Caco-2 (cell line): ENCODE measurements around the gene RPL18A. TPM values are rescaled to one million over a fixed set of nuclear protein-coding genes. Genes with fewer than 3 reads are reported as not detected.

Experiments used
- BruUV-seq: library from RNA; stranded (reverse); fragments of 400-500 nt; replicated peaks from 2 replicates; lab custom pipeline; 2021; lab: Mats Ljungman, UMichigan
- CTCF ChIA-PET: fragments of 300-600 bp; sonication (Branson Sonifier 250); formaldehyde crosslinking; loops from one replicate; lab custom pipeline; 2022; ENCODE audit warnings: antibody characterized with exemption; lab: Charles Lee
- POLR2A ChIA-PET: fragments of 300-600 bp; sonication (Branson Sonifier 250); formaldehyde crosslinking; loops from one replicate; lab custom pipeline; 2022; ENCODE audit warnings: antibody characterized with exemption; lab: Charles Lee
- DNase-seq, 2 experiments: peaks; one replicate each; pipeline versions ENCODE4 v3.0.0 to v3.0.0-alpha.2; 2020 to 2022
- H3K27me3 ChIP-seq: replicated peaks from 2 replicates; pipeline ENCODE4 v1.6.0; 2011; ENCODE audit warnings: low read length; ENCODE audit not compliant: control insufficient read depth, insufficient read depth
- H3K36me3 ChIP-seq: 2 replicates; pipeline ENCODE4 v1.5.1; 2011; ENCODE audit warnings: low read length; ENCODE audit not compliant: control insufficient read depth, insufficient read depth
- H3K4me1 ChIP-seq: fragments of 250-450 bp; sonication (Bioruptor Pico); 2 replicates; pipeline ENCODE4 v1.5.1; 2020; ENCODE audit warnings: mild to moderate bottlenecking
- H3K4me3 ChIP-seq: 2 replicates; pipeline ENCODE4 v1.5.1; 2011; ENCODE audit warnings: low read depth, mild to moderate bottlenecking, control low read depth, low read length
- H3K9me3 ChIP-seq: fragments of 250-450 bp; sonication (Bioruptor Pico); 2 replicates; pipeline ENCODE4 v1.5.1; 2020; ENCODE audit warnings: mild to moderate bottlenecking, moderate library complexity
- H3K27ac Mint-ChIP-seq: one replicate; pipeline ENCODE4 v1.8.0; 2022; ENCODE audit warnings: mixed read lengths; ENCODE audit not compliant: unreplicated experiment
- H3K27me3 Mint-ChIP-seq: one replicate; pipeline ENCODE4 v1.8.0; 2022; ENCODE audit warnings: mixed read lengths; ENCODE audit not compliant: insufficient read depth, unreplicated experiment
- H3K36me3 Mint-ChIP-seq: one replicate; pipeline ENCODE4 v1.8.0; 2022; ENCODE audit warnings: mild to moderate bottlenecking, mixed read lengths; ENCODE audit not compliant: insufficient read depth, unreplicated experiment
- H3K4me1 Mint-ChIP-seq: one replicate; pipeline ENCODE4 v1.8.0; 2022; ENCODE audit warnings: low read depth, mixed read lengths; ENCODE audit not compliant: unreplicated experiment
- H3K4me3 Mint-ChIP-seq: one replicate; pipeline ENCODE4 v1.8.0; 2022; ENCODE audit warnings: mild to moderate bottlenecking, moderate library complexity, mixed read lengths; ENCODE audit not compliant: unreplicated experiment
- H3K9me3 Mint-ChIP-seq: one replicate; pipeline ENCODE4 v1.8.0; 2022; ENCODE audit warnings: mixed read lengths; ENCODE audit not compliant: unreplicated experiment
- CTCF ChIP-seq, 2 experiments: fragments of 200-600 bp in 1 of 2; IDR thresholded peaks; 1 replicate in 1 of 2; 2 replicates in 1 of 2; pipeline versions ENCODE4 v1.5.1 to v1.8.0; 2011 to 2022; ENCODE audit warnings: antibody characterized with exemption in 1 of 2, control low read depth in 1 of 2, inconsistent platforms in 1 of 2, low read depth in 1 of 2, low read length in 1 of 2, mild to moderate bottlenecking in 1 of 2, moderate library complexity in 1 of 2; ENCODE audit not compliant: insufficient read depth in 1 of 2, severe bottlenecking in 1 of 2, unreplicated experiment in 1 of 2
- intact Hi-C: fragments of 100-400 bp; cut with micrococcal nuclease; formaldehyde crosslinking; loops from one replicate; pipeline ENCODE4 v1.10.0; 2022; ENCODE audit not compliant: unreplicated experiment
- total RNA-seq: library from RNA; stranded (reverse); gene quantifications from 2 replicates; pipeline ENCODE4 v1.2.3, GENCODE V29; 2022

Gene RPL18A
- total RNA-seq, 1 experiment from 2014 or later = 1,599 TPM

GRCh38 chr19:17910791-17911360 is 51.2 kb downstream of the RPL18A start:
- no peak overlapping the region for H3K4me3 ChIP-seq
- DNase-seq = no peak
- no TSS peak for BruUV-seq
- H3K36me3 Mint-ChIP-seq = peaks cover 1% of the 10 kb centered on the region
- CTCF ChIA-PET = interaction anchor here (0.6 kb wide), 1 partner anchor 413 kb away, joined by 3 read pairs; no protein-coding TSS in a partner anchor
- no peaks in the 10 kb centered on the region for H3K4me1 Mint-ChIP-seq
- H3K9me3 ChIP-seq = peaks cover 9% of the 10 kb centered on the region; the same call in 1 of the 2 replicates
- intact Hi-C loops = no loop called here
- no peaks in the 10 kb centered on the region for H3K9me3 Mint-ChIP-seq
- POLR2A ChIA-PET = no interaction called here
- H3K27me3 Mint-ChIP-seq = no peaks in the 10 kb centered on the region
- no peak overlapping the region for H3K27ac Mint-ChIP-seq
- H3K4me3 Mint-ChIP-seq = no peak overlapping the region
- H3K4me1 ChIP-seq = peaks cover 5% of the 10 kb centered on the region; the same call in 1 of the 2 replicates
- no peaks in the 10 kb centered on the region for H3K27me3 ChIP-seq
- no peaks in the 10 kb centered on the region for H3K36me3 ChIP-seq
- TF ChIP-seq CTCF (IDR thresholded peaks at IDR 0.05; ENCODE audit: insufficient read depth in 1 of 2, low read depth in 1 of 2, low read length in 1 of 2, severe bottlenecking in 1 of 2, unreplicated experiment in 1 of 2) = no peak

Other genes starting within 250 kb of the RPL18A start
- 0.18 and 0.23 TPM in 2 replicates for gene UNC13A, start 171.6 kb upstream of the RPL18A start, total RNA-seq
- 51.4 and 58.2 TPM in 2 replicates for gene MAP1S, start 140.4 kb upstream of the RPL18A start, total RNA-seq
- 0.35 and 0.39 TPM in 2 replicates for gene FCHO1, start 108.4 kb upstream of the RPL18A start, total RNA-seq
- 2.8 and 4.6 TPM in 2 replicates for gene B3GNT3, start 64.8 kb upstream of the RPL18A start, total RNA-seq
- not detected in 2 replicates for gene INSL3, start 38.4 kb upstream of the RPL18A start, total RNA-seq
- gene JAK3, start 11.9 kb upstream of the RPL18A start, total RNA-seq = not detected in 2 replicates
- gene SLC5A5, start 12.0 kb downstream of the RPL18A start, total RNA-seq = 0.43 TPM in 1 of 2 replicates, not detected in the other
- 73.3 TPM in 2 replicates for gene CCDC124, start 73.1 kb downstream of the RPL18A start, total RNA-seq
- gene KCNN1, start 107.2 kb downstream of the RPL18A start, total RNA-seq = not detected in 2 replicates
- 6.0 and 6.5 TPM in 2 replicates for gene ARRDC2, start 148.3 kb downstream of the RPL18A start, total RNA-seq
- not detected in 2 replicates for gene IL12RB1, start 227.0 kb downstream of the RPL18A start, total RNA-seq
- 8.0 and 8.2 TPM in 2 replicates for gene MAST3, start 237.9 kb downstream of the RPL18A start, total RNA-seq